ENCODE results near the gene CDK5RAP2. TPM values are rescaled to one million over a fixed set of nuclear protein-coding genes. Genes with fewer than 3 reads are reported as not detected.

CDK5RAP2 gene
- total RNA-seq, 1 donor from 2014 or later, result 40.4 TPM

DNA sequence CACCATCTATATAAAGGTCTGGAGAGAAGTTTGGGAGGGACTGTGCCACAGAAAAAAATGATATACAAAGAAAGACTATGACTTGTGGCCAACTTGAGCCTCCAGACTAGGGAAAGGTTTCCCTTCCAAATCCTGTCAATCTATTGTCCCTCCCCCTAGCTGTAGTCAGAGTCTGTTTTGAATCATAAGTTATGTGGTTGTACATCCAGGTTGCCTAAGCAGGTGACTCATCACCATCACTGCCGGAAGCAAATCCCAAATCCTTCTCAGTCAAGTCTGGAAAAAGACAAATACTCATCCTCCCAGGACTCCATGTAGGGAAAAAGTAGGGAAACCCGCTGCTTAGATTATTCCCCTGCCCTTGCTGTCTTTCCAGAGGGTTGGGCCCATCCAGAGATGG lies 235.7 kb downstream of the CDK5RAP2 start:
- Mint-ChIP-seq H3K9me3 (ENCODE audit: low read depth) (peaks cover 3% of the 10 kb centered on the region), H3K27ac (ENCODE audit: unreplicated experiment) (no peak overlapping the region)

DNA sequence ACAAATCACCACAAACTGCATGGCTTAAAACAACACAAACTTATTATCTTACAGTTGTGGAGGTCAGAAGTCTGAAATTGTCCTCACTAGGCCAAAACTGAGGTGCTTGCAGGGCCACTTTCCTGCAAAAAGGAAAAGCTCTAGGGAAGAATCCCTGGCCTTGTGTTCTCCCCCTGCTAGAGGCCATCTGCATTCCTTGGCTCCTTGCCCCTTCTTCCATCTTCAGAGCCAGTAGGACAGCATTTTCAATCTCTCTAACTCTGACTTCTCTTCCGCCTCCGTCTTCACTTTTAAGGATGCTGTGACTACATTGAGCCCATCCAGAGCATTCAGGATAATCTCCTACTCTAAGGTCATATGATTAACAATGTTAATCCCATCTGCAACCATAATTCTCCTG lies 236.6 kb downstream of the CDK5RAP2 start:
- DNase-seq (ENCODE audit: low spot score), result no peak
- peaks cover 14% of the 10 kb centered on the region for H3K27me3 Mint-ChIP-seq (ENCODE audit: low read depth)
- H3K4me1 Mint-ChIP-seq (ENCODE audit: low read depth), result peaks cover 5% of the 10 kb centered on the region
- no peak overlapping the region for H3K4me3 Mint-ChIP-seq (ENCODE audit: unreplicated experiment)
- no peaks in the 10 kb centered on the region for H3K36me3 Mint-ChIP-seq (ENCODE audit: low read depth)
- peaks cover 3% of the 10 kb centered on the region for H3K9me3 Mint-ChIP-seq (ENCODE audit: low read depth)
- H3K27ac Mint-ChIP-seq (ENCODE audit: unreplicated experiment), result no peak overlapping the region
- no peak for TF ChIP-seq CTCF (IDR thresholded peaks at IDR 0.05)

More for the DNA sequence above, 235.7 kb downstream of the CDK5RAP2 start:
- peaks cover 8% of the 10 kb centered on the region for H3K27me3 Mint-ChIP-seq (ENCODE audit: low read depth)
- peaks cover 10% of the 10 kb centered on the region for H3K4me1 Mint-ChIP-seq (ENCODE audit: low read depth)
- H3K36me3 Mint-ChIP-seq (ENCODE audit: low read depth), result no peaks in the 10 kb centered on the region
- DNase-seq (ENCODE audit: low spot score), result no peak
- TF ChIP-seq CTCF (IDR thresholded peaks at IDR 0.05), result no peak
- H3K4me3 Mint-ChIP-seq (ENCODE audit: unreplicated experiment), result no peak overlapping the region

Other genes starting within 250 kb of the CDK5RAP2 start
- 20.6 to 23.2 TPM (median 21.2 TPM) in 3 replicates for gene MEGF9, start 134.3 kb upstream of the CDK5RAP2 start, total RNA-seq
- 69.0 to 85.7 TPM (median 72.9 TPM) in 3 replicates for gene FBXW2, start 213.2 kb upstream of the CDK5RAP2 start, total RNA-seq